Endothelial cell of umbilical vein (primary cell): ENCODE measurements around the gene RSBN1. TPM values are rescaled to one million over a fixed set of nuclear protein-coding genes. Genes with fewer than 3 reads are reported as not detected.

Source experiments
- BruUV-seq: library from RNA; stranded (reverse); fragments of 400-500 nt; replicated peaks from 2 replicates; lab custom pipeline; 2021; lab: Mats Ljungman, UMichigan
- CTCF ChIA-PET: fragments of 300-600, 350-600 bp; sonication (Branson Sonifier 250); formaldehyde crosslinking; loops from one replicate; lab custom pipeline; 2021; ENCODE audit warnings: antibody characterized with exemption, inconsistent platforms; lab: Charles Lee
- POLR2A ChIA-PET: fragments of 300-600, 350-600 bp; sonication (Branson Sonifier 250); formaldehyde crosslinking; loops from one replicate; lab custom pipeline; 2021; ENCODE audit warnings: antibody characterized with exemption, inconsistent platforms; lab: Charles Lee
- DNase-seq: peaks from one replicate; pipeline ENCODE4 v3.0.0-alpha.2; 2011; ENCODE audit warnings: low read depth, low spot score
- FAIRE-seq: peaks from 2 replicates; lab custom pipeline; 2011; peaks lifted over from hg19 to GRCh38; lab: Jason Lieb, UNC
- H2AFZ ChIP-seq: 2 replicates; pipeline ENCODE4 v1.6.0; 2012; ENCODE audit warnings: low read depth, low read length, control low read depth, inconsistent platforms
- H3K27ac ChIP-seq: 2 replicates; pipeline ENCODE4 v1.5.1; 2011; ENCODE audit warnings: low read depth, mild to moderate bottlenecking, control low read depth, low read length, moderate library complexity; ENCODE audit not compliant: insufficient read depth
- H3K27me3 ChIP-seq, 2 experiments: 2 replicates each; pipeline versions ENCODE4 v1.6.0 to v1.6.1; 2011; ENCODE audit warnings: low read length in 2 of 2, mixed read lengths in 1 of 2; ENCODE audit not compliant: control insufficient read depth in 2 of 2, insufficient read depth in 2 of 2
- H3K36me3 ChIP-seq, 2 experiments: 2 replicates in 1 of 2; 3 replicates in 1 of 2; pipeline ENCODE4 v1.5.1; 2011; ENCODE audit warnings: low read length in 2 of 2, mild to moderate bottlenecking in 1 of 2, moderate library complexity in 1 of 2; ENCODE audit not compliant: control insufficient read depth in 2 of 2, insufficient read depth in 2 of 2; ENCODE audit errors: extremely low read depth in 1 of 2
- H3K4me1 ChIP-seq: 3 replicates; pipeline ENCODE4 v1.5.1; 2011; ENCODE audit warnings: mild to moderate bottlenecking, low read length; ENCODE audit not compliant: control insufficient read depth, insufficient read depth; ENCODE audit errors: extremely low read depth
- H3K4me2 ChIP-seq: 2 replicates; pipeline ENCODE4 v1.6.1; 2011; ENCODE audit warnings: low read length, control low read depth, mixed read lengths; ENCODE audit not compliant: insufficient read depth
- H3K4me3 ChIP-seq, 3 experiments: fragments of 200-600 bp in 1 of 3; sonication (generic), shearing (Covaris generic) in 1 of 3; replicated peaks in 1 of 3; 2 replicates each; pipeline ENCODE4 v1.5.1; 2011 to 2016; ENCODE audit warnings: control low read depth in 3 of 3, low read length in 3 of 3, mild to moderate bottlenecking in 2 of 3, inconsistent platforms in 1 of 3, low read depth in 1 of 3, moderate library complexity in 1 of 3; ENCODE audit not compliant: insufficient read depth in 1 of 3
- H3K79me2 ChIP-seq: 2 replicates; pipeline ENCODE4 v1.6.0; 2012; ENCODE audit warnings: low read length, inconsistent platforms; ENCODE audit not compliant: control insufficient read depth, insufficient read depth
- H3K9ac ChIP-seq: replicated peaks from 2 replicates; pipeline ENCODE3; 2011; ENCODE audit warnings: low read length, control low read depth; ENCODE audit not compliant: insufficient read depth; ENCODE audit errors: extremely low read depth
- H3K9me1 ChIP-seq: replicated peaks from 3 replicates; pipeline ENCODE4 v1.6.0; 2011; ENCODE audit warnings: mild to moderate bottlenecking, low read length; ENCODE audit not compliant: control insufficient read depth, insufficient read depth; ENCODE audit errors: extremely low read depth
- H3K9me3 ChIP-seq: replicated peaks from 2 replicates; pipeline ENCODE4 v1.5.1; 2012; ENCODE audit warnings: low read length, inconsistent platforms; ENCODE audit not compliant: control insufficient read depth, insufficient read depth
- H4K20me1 ChIP-seq: replicated peaks from 2 replicates; pipeline ENCODE3; 2011; ENCODE audit warnings: mild to moderate bottlenecking, low read length; ENCODE audit not compliant: control insufficient read depth, insufficient read depth; ENCODE audit errors: extremely low read depth
- EZH2 ChIP-seq: IDR thresholded peaks from 2 replicates; pipeline ENCODE4 v1.6.1; 2012; ENCODE audit warnings: borderline replicate concordance, low read depth, mild to moderate bottlenecking, moderate library complexity, low read length, inconsistent platforms; ENCODE audit not compliant: severe bottlenecking
- FOS ChIP-seq: IDR thresholded peaks from 2 replicates; pipeline ENCODE4 v1.6.1; 2011; ENCODE audit warnings: mild to moderate bottlenecking, low read length, moderate library complexity, borderline replicate concordance; ENCODE audit not compliant: insufficient read depth
- GATA2 ChIP-seq: IDR thresholded peaks from 2 replicates; pipeline ENCODE4 v1.7.0; 2011; ENCODE audit warnings: low read depth, mild to moderate bottlenecking, moderate library complexity, mixed read lengths, low read length; ENCODE audit not compliant: insufficient read length, insufficient read depth
- JUN ChIP-seq: IDR thresholded peaks from 2 replicates; pipeline ENCODE4 v1.6.1; 2011; ENCODE audit warnings: borderline replicate concordance, low read depth; ENCODE audit not compliant: insufficient read length, insufficient read depth
- MYC ChIP-seq: IDR thresholded peaks from one replicate; pipeline ENCODE4 v1.6.1; 2011; ENCODE audit warnings: mild to moderate bottlenecking, low read depth, low read length
- POLR2A ChIP-seq: IDR thresholded peaks from 2 replicates; pipeline ENCODE4 v1.6.1; 2012; ENCODE audit warnings: low read depth, mild to moderate bottlenecking, control low read depth, low read length
- POLR2AphosphoS5 ChIP-seq: IDR thresholded peaks from 2 replicates; pipeline ENCODE4 v1.6.1; 2012; ENCODE audit warnings: low read depth, mild to moderate bottlenecking, control low read depth, low read length, moderate library complexity; ENCODE audit not compliant: insufficient read depth
- dilution Hi-C: fragments of 300-500 bp; cut with MboI; formaldehyde crosslinking; loops from one replicate; pipeline ENCODE4 v1.15.0; 2019; ENCODE audit warnings: low sequenced_read_pairs; ENCODE audit not compliant: extremely low pct_ligation_motif_present
- intact Hi-C: fragments of 100-400 bp; cut with micrococcal nuclease; formaldehyde crosslinking; loops from one replicate; pipeline ENCODE4 v1.10.0; 2022
- polyA plus RNA-seq, 4 experiments: library from polyadenylated mRNA; depleted of rRNA in 3 of 4; stranded (reverse) in 3 of 4; unstranded in 1 of 4; fragments of >200 nt; gene quantifications; 2 replicates each; pipeline versions ENCODE4 v1.2.1 to v1.2.3, GENCODE V29; 2011 to 2012; ENCODE audit warnings: missing spikeins in 1 of 4
- total RNA-seq: library from RNA; stranded (reverse); gene quantifications from 2 replicates; pipeline ENCODE4 v1.2.3, GENCODE V29; 2021
- TF ChIP-seq, protein P1 (sequence below), 2 donors: IDR thresholded peaks; 1 replicate in 1 of 2; 2 replicates in 1 of 2; pipeline ENCODE4 v1.5.1; 2011; ENCODE audit warnings: low read length in 2 of 2, mild to moderate bottlenecking in 2 of 2, moderate library complexity in 2 of 2, control low read depth in 1 of 2, inconsistent platforms in 1 of 2, low read depth in 1 of 2; ENCODE audit not compliant: insufficient read depth in 1 of 2; ENCODE audit errors: extremely low read depth in 1 of 2
- TF ChIP-seq, protein P2 (sequence below): IDR thresholded peaks from 2 replicates; pipeline ENCODE4 v1.6.1; 2011; ENCODE audit not compliant: insufficient read depth, insufficient read length

RSBN1 gene
- total and polyA plus RNA-seq, 2 donors (not counting 3 experiments of a cell fraction or from before 2014, with no cell fraction given), result 4.0 to 13.4 TPM

DNA sequence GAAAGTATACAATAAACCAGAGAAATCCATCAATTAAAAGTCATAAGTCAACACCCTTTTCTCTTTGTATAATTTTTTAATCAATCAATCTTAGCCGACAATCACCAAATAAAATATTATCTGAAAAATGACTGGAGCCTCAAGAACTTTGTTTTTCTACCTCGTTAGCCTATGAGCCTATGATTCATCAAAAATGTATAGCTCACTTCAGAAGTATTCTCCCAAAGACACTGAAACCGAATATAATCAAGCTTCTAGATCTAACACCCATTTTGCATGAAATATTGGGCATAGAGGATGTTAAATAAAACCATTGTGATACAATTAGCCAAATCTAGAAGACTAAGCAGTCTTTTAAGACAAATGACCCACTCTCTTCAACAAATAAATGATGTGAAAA, 17.8 kb upstream of the RSBN1 start:
- Histone ChIP-seq H3K27ac (no peak overlapping the region), H3K79me2 (no peaks in the 10 kb centered on the region), H3K9ac (no peak overlapping the region), H3K4me3 (no peak overlapping the region), H3K4me2 (no peak overlapping the region), H3K9me1 (no peaks in the 10 kb centered on the region), H3K27me3 (no peaks in the 10 kb centered on the region), H2AFZ (peak overlapping the region; percentile 21), H4K20me1 (no peaks in the 10 kb centered on the region), H3K9me3 (no peaks in the 10 kb centered on the region), H3K4me1 (no peaks in the 10 kb centered on the region), H3K36me3 (no peaks in the 10 kb centered on the region)
- CTCF ChIA-PET, result interaction anchor here (1.6 kb wide), 1 partner anchor 18 kb away, joined by 3 read pairs; the partner anchor contains the start of gene RSBN1
- BruUV-seq, result no TSS peak
- TF ChIP-seq POLR2A, result no peak
- no peak for TF ChIP-seq GATA2
- no peak for TF ChIP-seq POLR2AphosphoS5
- TF ChIP-seq EZH2, result no peak
- TF ChIP-seq, protein P1, sequence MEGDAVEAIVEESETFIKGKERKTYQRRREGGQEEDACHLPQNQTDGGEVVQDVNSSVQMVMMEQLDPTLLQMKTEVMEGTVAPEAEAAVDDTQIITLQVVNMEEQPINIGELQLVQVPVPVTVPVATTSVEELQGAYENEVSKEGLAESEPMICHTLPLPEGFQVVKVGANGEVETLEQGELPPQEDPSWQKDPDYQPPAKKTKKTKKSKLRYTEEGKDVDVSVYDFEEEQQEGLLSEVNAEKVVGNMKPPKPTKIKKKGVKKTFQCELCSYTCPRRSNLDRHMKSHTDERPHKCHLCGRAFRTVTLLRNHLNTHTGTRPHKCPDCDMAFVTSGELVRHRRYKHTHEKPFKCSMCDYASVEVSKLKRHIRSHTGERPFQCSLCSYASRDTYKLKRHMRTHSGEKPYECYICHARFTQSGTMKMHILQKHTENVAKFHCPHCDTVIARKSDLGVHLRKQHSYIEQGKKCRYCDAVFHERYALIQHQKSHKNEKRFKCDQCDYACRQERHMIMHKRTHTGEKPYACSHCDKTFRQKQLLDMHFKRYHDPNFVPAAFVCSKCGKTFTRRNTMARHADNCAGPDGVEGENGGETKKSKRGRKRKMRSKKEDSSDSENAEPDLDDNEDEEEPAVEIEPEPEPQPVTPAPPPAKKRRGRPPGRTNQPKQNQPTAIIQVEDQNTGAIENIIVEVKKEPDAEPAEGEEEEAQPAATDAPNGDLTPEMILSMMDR (IDR thresholded peaks at IDR 0.05; ENCODE audit: extremely low read depth in 1 of 2, insufficient read depth in 1 of 2, low read depth in 1 of 2, low read length in 2 of 2), result no peak
- TF ChIP-seq, protein P2, sequence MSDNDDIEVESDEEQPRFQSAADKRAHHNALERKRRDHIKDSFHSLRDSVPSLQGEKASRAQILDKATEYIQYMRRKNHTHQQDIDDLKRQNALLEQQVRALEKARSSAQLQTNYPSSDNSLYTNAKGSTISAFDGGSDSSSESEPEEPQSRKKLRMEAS, result no peak
- no peak for TF ChIP-seq FOS
- TF ChIP-seq MYC, result no peak
- TF ChIP-seq JUN, result no peak
- dilution Hi-C loops, result no loop called here
- POLR2A ChIA-PET, result no interaction called here
- FAIRE-seq (no peak), DNase-seq (no peak)
- intact Hi-C loops, result no loop called here
